GM15510 (cell line): ENCODE results near the gene PDXP.

Source experiments
- POLR2A ChIP-seq: IDR thresholded peaks from 3 replicates; pipeline ENCODE4 v1.6.1; 2011; ENCODE audit warnings: borderline replicate concordance; ENCODE audit not compliant: insufficient read length; ENCODE audit errors: extremely low read depth

The PDXP gene

DNA sequence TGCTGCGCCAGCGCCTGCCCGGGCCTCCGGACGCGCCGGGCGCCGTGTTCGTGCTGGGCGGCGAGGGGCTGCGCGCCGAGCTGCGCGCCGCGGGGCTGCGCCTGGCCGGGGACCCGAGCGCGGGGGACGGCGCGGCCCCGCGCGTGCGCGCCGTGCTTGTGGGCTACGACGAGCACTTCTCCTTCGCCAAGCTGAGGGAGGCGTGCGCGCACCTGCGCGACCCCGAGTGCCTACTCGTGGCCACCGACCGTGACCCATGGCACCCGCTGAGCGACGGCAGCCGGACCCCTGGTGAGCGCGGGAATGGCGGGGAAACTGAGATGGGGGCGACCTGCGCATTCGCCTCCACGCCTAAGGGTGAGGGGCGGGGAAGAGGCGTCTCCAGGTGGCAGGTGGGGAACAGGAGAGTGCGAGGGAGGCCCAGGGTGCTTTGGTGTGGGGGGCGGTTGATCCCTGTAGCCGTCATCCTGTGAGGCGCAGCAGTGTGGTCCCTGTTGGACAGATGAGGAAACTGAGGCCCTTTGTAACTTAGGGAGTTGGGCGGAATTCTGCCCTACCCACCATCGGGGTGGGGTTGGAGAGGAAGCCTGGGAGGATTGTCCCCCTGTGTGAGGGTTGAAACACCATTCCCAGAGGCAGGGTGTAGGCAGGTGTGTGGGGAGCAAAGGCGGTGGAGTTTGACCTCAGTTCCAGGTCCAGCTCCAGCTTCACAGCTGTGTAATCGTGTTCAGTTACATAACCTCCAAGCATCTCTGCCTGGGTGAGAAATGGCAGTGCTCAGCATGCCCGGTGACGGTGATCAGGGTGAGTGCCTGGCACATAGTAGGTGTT lies 758 bp downstream of the PDXP start:
- no peak for TF ChIP-seq POLR2A

DNA sequence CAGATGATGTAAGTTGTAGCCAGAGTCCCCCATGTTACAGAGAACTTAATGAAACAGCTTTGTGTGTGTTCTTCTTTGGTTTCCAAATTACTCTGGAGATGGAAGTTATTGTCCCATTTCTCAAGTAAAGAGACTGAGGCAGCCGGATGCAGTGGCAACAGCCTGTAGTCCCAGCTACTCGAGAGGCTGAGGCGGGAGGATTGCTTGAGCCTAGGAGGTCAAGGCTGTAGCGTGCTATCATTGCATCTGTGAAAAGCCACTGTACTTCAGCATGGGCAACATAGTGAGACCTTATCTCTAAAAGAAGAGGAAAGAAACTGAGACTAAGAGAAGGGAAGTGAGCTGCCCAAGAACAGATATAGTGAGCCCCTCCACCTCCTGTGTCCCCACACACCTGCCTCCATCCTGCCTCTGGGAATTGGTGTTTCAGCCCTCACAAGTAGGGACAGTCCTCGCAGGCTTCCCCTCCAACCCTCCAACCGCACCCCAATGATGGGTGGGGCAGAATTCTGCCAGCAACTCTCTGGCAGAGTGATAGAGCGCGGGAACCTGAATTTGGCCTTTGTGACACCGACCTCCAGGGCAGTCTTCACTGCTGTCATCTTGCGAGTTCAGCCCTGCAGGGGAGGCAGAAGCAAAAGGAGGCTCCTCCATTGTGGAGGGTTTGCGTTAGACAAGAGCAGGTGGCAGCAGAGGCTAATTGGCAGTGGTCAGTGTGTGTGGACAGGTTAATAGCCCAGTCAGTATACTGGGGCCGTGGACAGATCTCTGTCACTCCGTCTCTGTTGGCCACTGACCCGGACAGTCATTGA lies 1.6 kb downstream of the PDXP start:
- TF ChIP-seq POLR2A, result no peak

DNA sequence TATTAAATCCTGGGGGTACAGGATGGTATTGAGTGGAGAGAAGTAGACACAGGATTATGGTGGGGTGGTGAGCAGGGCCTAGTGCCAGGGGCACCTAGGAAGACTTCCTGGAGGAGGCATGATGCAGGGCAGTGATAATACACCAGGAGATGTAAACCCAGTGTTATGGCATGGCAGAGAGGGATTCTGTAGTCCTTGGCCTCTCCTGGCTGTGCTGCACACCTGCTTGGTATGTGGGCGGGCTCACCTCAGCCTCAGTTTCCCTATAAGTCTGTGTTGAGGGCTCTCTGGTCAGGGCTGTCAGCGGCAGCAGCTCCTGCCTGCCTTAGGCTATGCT lies 2.2 kb downstream of the PDXP start:
- TF ChIP-seq POLR2A, result no peak

DNA sequence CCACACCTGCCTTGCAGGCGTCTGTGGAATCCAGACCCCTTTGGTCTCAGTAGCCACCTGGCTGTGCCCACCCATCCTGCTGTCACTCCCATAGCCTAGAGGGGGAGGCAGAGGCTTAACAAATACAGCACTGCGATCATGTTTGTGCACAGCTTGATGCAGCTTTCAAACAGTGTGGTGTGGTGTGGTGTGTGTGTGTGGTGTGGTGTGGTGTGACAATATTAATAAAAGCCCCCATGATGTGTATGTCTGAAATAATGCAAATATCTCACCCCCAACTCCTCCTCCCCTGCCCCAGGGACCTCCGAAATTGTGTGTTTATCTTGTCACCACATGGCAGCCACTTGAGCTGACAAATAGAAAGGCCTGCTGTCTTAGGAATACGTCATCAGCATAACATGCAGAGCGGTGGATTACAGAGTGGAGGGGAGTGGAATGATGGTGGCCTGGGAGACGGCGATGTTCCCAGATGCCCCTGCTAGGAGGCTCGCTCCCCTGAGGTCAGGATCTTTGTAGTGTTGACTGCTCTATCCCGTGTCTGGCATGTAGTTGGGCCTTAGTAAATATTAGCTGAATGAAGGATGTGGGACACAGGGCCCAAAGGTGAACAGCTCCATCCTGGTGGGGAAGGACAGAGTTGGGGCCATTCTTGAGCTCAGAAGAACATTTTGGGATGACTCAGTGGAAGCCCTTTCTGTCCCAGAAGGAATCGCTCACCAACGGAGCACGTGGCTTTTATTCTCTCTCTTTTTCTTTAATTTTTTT lies 2.8 kb downstream of the PDXP start:
- no peak for TF ChIP-seq POLR2A

DNA sequence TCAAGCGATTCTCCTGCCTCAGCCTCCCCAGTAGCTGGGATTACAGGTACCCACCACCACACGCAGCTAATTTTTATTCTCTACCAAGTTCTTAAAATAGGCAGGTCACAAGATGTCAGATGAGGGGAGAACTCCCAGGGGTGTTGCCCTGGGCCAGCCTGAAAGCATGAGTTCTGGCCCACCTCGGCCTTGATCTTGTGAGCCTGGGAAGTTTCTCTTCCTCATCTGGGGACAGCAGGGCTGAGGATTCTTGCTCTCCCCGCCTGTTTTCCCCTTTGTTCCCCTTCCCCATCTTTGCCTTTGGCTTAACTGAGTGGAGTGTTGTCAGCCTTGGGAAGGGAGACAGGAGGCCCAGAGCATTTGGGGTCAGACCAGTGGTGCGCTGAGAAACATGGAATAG lies 3.5 kb downstream of the PDXP start:
- no peak for TF ChIP-seq POLR2A

DNA sequence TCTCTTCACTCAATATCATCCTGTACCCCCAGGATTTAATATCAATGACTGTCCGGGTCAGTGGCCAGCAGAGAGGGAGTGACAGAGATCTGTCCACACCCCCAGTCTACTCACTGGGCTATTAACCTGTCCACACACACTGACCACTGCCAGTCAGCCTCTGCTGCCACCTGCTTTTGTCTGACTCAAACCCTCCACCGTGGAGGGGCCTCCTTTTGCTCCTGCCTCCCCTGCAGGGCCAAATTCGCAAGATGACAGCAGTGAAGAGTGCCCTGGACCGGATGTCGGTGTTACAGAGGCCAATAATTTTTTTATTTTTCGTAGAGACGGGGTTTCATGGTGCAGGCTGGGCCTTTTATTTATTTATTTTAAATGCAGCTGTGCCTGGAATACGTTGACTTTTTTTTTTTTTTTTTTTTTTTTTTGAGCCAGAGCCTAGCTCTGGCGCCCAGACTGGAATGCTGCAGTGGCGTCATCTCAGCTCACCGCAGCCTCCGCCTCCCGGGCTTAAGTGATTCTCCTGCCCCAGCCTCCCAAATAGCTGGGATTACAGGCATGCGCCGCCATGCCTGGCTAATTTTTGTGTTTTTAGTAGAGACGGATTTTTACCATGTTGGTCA lies 5.1 kb downstream of the PDXP start:
- TF ChIP-seq POLR2A, result no peak

DNA sequence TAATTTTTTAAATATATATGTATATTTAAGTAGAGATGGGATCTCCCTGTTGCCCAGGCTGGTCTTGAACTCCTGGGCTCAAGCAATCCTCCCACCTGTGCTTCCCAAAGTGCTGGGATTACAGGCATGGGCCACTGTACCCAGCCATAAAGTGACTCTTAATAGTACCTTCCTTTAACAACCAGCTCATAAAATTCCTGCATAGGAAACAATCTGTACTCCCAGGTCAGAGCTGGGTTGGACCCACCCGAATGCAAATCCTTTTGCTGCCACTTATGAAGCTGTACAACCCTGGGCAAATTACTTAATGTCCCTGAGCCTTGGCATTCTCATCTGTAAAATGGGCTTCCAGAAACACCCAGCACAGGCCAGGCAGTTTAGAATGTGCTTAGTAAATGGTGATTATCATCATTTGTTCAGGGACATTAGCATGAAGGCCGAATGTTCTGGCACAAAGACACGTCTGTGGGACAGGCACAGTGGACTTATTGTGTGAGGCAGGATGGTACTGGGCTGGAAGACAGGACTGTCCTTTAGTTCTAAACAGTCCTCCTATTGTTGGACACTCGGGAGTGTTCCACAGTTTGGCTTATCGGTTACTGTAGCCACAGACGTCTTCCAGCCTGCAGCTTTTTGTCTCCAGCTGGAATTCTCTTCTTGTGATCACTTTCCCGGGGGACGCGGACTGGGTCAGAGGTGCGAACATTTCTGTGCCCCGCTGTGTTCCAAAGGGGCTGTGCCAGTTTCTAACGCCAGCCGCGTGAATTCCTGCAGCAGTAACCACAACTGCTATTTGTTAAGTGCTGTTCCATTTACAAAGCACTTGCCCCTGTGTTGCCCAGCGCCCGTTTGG lies 6.0 kb downstream of the PDXP start:
- TF ChIP-seq POLR2A, result no peak

DNA sequence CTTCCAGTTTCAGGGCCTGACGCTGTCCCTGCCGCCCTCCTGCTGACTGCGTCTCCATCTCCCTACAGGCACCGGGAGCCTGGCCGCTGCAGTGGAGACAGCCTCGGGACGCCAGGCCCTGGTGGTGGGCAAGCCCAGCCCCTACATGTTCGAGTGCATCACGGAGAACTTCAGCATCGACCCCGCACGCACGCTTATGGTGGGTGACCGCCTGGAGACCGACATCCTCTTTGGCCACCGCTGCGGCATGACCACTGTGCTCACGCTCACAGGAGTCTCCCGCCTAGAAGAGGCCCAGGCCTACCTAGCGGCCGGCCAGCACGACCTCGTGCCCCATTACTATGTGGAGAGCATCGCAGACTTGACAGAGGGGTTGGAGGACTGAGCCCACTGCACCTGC lies 7.0 kb downstream of the PDXP start:
- no peak for TF ChIP-seq POLR2A

DNA sequence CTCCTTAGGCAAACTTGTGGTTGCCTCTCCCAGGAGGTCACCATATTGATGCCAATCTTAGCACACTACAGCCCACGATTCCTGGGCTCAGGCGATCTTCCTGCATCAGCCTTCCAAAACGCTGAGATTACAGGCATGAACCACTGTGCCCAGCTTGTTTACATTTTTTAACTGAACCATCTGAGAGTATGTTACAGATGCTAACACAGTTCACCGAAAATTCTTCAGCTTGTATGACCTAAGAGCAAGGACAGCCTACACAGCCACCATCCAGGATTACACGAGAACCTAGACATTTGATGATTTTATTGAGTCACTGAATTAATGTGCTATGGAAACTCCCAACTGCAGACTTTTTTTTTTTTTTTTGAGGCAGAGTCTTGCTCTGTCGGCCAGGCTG lies 11.1 kb downstream of the PDXP start:
- TF ChIP-seq POLR2A, result no peak

DNA sequence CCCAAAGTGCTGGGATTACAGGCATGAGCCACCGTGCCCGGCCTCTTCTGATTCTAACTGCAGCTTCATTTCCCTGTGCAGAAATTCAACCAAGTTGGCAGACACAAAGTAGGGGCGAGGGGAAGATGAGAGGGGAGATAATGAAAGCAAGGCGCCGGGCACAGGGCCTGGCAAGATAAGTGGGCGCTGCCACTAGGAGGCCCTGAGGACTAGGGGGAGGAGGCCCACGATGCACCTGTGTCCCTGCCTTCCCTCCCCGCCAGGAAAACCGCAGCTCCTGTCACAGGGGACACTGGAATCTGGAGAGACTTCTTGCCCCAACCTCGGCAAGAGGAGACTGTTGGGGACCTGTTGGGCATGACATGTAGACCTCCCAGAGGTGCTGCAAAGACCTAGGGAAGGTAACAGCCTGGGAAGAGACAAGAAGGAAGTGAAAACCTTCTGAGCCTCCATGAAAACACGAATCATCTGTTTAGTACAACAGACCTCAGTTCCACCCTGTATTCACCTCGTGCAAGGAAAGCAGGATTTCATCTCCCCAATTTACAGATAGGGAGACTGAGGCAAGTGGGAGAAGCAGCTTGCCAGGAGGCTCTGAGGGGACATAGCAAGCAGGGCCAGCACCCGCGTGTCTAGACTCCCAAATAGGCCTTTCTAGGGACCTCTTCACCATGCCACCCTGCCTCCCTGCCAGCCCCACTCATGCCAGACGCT lies 13.8 kb downstream of the PDXP start:
- no peak for TF ChIP-seq POLR2A

DNA sequence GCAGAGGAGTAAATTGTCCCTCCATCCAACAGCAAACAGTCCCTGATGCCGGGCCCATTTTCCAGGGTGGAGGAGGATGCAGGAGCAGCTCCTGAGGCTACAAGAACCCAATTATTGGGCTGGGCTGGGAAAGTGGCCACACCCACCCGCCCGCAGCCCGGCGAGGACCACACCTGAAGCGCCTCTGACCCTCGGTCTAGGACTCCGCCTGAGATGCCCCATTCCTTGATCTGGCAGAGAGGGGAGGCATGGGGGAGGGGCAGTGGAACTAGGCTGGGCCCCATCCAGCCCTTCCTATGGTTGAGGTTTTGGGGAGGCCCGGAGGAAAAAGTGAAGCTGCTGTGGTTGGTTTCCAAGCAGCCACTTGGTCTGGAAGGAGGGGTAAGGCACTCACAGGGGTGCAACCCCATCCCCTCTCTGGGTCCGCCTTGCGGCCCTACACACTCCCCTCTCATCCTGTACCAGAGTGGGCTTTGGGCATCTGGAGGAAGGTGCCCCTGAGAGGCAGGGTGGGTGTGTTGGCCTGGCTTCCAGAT lies 14.5 kb downstream of the PDXP start:
- TF ChIP-seq POLR2A, result no peak

DNA sequence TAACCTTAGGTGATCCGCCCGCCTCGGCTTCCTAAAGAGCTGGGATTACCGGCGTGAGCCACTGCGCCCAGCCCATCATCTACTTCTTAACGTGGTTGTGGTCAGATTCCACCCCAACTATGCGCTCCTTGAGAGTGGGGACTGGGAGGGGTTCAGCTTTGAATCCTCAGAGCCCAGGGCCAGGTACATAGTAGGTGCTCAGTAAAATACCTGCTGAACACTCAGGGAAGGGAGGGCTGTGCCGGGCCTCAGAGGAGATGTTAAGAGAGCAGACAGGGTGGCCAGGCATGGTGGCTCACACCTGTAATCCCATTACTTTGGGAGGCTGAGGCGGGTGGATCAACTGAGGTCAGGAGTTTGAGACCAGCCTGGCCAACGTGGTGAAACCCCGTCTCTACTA lies 15.7 kb downstream of the PDXP start:
- TF ChIP-seq POLR2A, result no peak
